ENCODE data around the gene DYDC2. TPM values are rescaled to one million over a fixed set of nuclear protein-coding genes. Genes with fewer than 3 reads are reported as not detected.

DYDC2 gene
- total RNA-seq, 1 donor = not detected

GRCh38 chr10:80413271-80413996, 56.9 kb downstream of the DYDC2 start:
- H3K27ac ChIP-seq (ENCODE audit: low read depth, low read length) = no peak overlapping the region
- no peak overlapping the region for H3K4me3 ChIP-seq (ENCODE audit: insufficient read depth, low read length)
- no peaks in the 10 kb centered on the region for H3K36me3 ChIP-seq (ENCODE audit: insufficient read depth, low read length)
- H3K4me2 ChIP-seq (ENCODE audit: insufficient read depth, low read length) = no peak overlapping the region
- DNase-seq (ENCODE audit: insufficient read length, low spot score, missing footprints) = no peak
- no peaks in the 10 kb centered on the region for H3K4me1 ChIP-seq (ENCODE audit: insufficient read depth, low read length)
- no peak overlapping the region for H2AFZ ChIP-seq (ENCODE audit: low read length)
- H4K20me1 ChIP-seq (ENCODE audit: insufficient read depth, low read length) = no peaks in the 10 kb centered on the region
- no peaks in the 10 kb centered on the region for H3K79me2 ChIP-seq (ENCODE audit: insufficient read depth, low read length)
- TF ChIP-seq CTCF (IDR thresholded peaks at IDR 0.05; ENCODE audit: extremely low read depth, low read depth, low read length) = no peak
- no peaks in the 10 kb centered on the region for H3K9me3 ChIP-seq (ENCODE audit: low read depth, low read length)
- H3K27me3 ChIP-seq (ENCODE audit: insufficient read depth, low read length) = peaks cover 18% of the 10 kb centered on the region

GRCh38 chr10:80414142-80414895, 57.7 kb downstream of the DYDC2 start:
- Histone ChIP-seq H4K20me1 (ENCODE audit: insufficient read depth, low read length) (no peaks in the 10 kb centered on the region), H2AFZ (ENCODE audit: low read length) (no peak overlapping the region), H3K9me3 (ENCODE audit: low read depth, low read length) (no peaks in the 10 kb centered on the region), H3K27ac (ENCODE audit: low read depth, low read length) (no peak overlapping the region), H3K36me3 (ENCODE audit: insufficient read depth, low read length) (no peaks in the 10 kb centered on the region), H3K79me2 (ENCODE audit: insufficient read depth, low read length) (no peaks in the 10 kb centered on the region), H3K4me2 (ENCODE audit: insufficient read depth, low read length) (no peak overlapping the region), H3K4me1 (ENCODE audit: insufficient read depth, low read length) (no peaks in the 10 kb centered on the region), H3K4me3 (ENCODE audit: insufficient read depth, low read length) (no peak overlapping the region), H3K27me3 (ENCODE audit: insufficient read depth, low read length) (peaks cover 9% of the 10 kb centered on the region)
- no peak for TF ChIP-seq CTCF (IDR thresholded peaks at IDR 0.05; ENCODE audit: extremely low read depth, low read depth, low read length)
- no peak for DNase-seq (ENCODE audit: insufficient read length, low spot score, missing footprints)

- Histone ChIP-seq H3K4me1 (ENCODE audit: insufficient read depth, low read length) (no peaks in the 10 kb centered on the region), H2AFZ (ENCODE audit: low read length) (no peak overlapping the region), H3K27ac (ENCODE audit: low read depth, low read length) (no peak overlapping the region), H3K36me3 (ENCODE audit: insufficient read depth, low read length) (no peaks in the 10 kb centered on the region), H3K27me3 (ENCODE audit: insufficient read depth, low read length) (no peaks in the 10 kb centered on the region), H4K20me1 (ENCODE audit: insufficient read depth, low read length) (no peaks in the 10 kb centered on the region), H3K9me3 (ENCODE audit: low read depth, low read length) (no peaks in the 10 kb centered on the region), H3K79me2 (ENCODE audit: insufficient read depth, low read length) (no peaks in the 10 kb centered on the region), H3K4me2 (ENCODE audit: insufficient read depth, low read length) (no peak overlapping the region), H3K4me3 (ENCODE audit: insufficient read depth, low read length) (no peak overlapping the region)
- DNase-seq (ENCODE audit: insufficient read length, low spot score, missing footprints) = no peak
- no peak for TF ChIP-seq CTCF (IDR thresholded peaks at IDR 0.05; ENCODE audit: extremely low read depth, low read depth, low read length)
Observed at GRCh38 chr10:80415734-80416478, 59.3 kb downstream of the DYDC2 start.
